ENCODE data around the gene SEMA3A.

DNA sequence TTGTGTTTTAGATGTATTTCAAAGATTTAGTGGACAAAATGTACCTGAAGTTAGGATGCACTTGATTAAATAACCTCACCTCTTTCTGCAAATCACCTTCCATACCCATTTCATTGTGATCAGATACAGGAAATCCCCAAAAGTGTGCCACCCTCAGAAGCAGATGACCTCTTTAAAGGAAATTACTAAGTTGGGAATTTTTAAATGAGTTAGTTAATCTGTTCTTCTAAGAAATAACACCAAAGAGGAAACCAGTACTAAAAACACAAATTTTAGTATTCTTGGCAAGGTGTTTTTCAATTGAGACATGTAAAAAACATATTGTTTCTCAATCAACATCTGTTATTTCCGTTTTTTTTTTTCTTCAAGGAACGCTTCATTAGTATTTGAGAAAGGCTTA is 4.6 kb upstream of the SEMA3A start:
- TF ChIP-seq, protein P1, sequence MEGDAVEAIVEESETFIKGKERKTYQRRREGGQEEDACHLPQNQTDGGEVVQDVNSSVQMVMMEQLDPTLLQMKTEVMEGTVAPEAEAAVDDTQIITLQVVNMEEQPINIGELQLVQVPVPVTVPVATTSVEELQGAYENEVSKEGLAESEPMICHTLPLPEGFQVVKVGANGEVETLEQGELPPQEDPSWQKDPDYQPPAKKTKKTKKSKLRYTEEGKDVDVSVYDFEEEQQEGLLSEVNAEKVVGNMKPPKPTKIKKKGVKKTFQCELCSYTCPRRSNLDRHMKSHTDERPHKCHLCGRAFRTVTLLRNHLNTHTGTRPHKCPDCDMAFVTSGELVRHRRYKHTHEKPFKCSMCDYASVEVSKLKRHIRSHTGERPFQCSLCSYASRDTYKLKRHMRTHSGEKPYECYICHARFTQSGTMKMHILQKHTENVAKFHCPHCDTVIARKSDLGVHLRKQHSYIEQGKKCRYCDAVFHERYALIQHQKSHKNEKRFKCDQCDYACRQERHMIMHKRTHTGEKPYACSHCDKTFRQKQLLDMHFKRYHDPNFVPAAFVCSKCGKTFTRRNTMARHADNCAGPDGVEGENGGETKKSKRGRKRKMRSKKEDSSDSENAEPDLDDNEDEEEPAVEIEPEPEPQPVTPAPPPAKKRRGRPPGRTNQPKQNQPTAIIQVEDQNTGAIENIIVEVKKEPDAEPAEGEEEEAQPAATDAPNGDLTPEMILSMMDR (IDR thresholded peaks at IDR 0.05; ENCODE audit: low read depth, low read length): no peak
- TF ChIP-seq EZH2phosphoT487 (IDR thresholded peaks at IDR 0.05; ENCODE audit: low read depth): no peak

Measured in OCI-LY3 (cell line).